Measurements from ENCODE around the gene PPP1R1C.

DNA sequence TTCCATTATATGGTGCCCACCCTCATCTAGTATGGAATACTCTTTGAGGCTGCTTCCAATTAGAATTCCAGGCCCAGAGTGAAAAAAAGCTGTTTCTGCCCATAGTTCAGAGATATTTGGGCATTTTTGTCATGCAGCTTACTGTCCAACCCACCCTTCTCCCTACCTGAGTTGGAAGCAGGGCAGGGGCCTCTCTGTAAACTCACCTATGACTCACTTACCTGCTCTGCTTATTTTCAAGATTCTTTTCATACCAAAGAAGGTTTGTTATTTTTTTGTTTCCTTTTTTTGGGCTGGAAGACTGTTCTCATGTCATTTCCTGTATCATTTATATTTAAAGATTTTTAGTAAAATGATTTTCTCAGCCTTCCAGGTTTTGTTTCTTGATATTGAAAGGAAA, 38.4 kb upstream of the PPP1R1C start:
- TF ChIP-seq, protein P1, sequence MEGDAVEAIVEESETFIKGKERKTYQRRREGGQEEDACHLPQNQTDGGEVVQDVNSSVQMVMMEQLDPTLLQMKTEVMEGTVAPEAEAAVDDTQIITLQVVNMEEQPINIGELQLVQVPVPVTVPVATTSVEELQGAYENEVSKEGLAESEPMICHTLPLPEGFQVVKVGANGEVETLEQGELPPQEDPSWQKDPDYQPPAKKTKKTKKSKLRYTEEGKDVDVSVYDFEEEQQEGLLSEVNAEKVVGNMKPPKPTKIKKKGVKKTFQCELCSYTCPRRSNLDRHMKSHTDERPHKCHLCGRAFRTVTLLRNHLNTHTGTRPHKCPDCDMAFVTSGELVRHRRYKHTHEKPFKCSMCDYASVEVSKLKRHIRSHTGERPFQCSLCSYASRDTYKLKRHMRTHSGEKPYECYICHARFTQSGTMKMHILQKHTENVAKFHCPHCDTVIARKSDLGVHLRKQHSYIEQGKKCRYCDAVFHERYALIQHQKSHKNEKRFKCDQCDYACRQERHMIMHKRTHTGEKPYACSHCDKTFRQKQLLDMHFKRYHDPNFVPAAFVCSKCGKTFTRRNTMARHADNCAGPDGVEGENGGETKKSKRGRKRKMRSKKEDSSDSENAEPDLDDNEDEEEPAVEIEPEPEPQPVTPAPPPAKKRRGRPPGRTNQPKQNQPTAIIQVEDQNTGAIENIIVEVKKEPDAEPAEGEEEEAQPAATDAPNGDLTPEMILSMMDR (IDR thresholded peaks at IDR 0.05): no peak
- no peak for TF ChIP-seq POLR2A (IDR thresholded peaks at IDR 0.05)
